ENCODE measurements around the gene ADARB1.

DNA sequence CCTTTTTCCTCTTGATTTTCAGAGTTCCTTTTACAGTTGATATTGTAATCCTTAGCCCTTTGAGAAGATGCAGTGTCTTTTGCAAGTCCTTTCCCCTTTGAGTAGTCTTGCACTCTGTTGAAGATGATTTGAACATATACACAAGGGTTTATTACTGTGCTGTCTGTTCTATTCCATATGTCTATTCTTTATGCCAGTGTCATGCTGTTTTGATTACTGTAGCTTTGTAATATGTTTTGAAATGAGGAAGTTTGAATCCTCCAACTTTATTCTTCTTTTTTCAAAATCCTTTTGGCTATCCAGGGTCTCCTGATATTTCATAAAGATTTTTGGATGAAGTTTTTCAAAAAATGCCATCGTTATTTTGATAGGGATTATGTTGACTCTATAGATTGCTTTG is 112.3 kb downstream of the ADARB1 start:
- TF ChIP-seq, protein P1, sequence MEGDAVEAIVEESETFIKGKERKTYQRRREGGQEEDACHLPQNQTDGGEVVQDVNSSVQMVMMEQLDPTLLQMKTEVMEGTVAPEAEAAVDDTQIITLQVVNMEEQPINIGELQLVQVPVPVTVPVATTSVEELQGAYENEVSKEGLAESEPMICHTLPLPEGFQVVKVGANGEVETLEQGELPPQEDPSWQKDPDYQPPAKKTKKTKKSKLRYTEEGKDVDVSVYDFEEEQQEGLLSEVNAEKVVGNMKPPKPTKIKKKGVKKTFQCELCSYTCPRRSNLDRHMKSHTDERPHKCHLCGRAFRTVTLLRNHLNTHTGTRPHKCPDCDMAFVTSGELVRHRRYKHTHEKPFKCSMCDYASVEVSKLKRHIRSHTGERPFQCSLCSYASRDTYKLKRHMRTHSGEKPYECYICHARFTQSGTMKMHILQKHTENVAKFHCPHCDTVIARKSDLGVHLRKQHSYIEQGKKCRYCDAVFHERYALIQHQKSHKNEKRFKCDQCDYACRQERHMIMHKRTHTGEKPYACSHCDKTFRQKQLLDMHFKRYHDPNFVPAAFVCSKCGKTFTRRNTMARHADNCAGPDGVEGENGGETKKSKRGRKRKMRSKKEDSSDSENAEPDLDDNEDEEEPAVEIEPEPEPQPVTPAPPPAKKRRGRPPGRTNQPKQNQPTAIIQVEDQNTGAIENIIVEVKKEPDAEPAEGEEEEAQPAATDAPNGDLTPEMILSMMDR (IDR thresholded peaks at IDR 0.05; ENCODE audit: borderline replicate concordance, extremely low read depth, low read length, poor library complexity, severe bottlenecking) = no peak
- TF ChIP-seq EZH2 (IDR thresholded peaks at IDR 0.05; ENCODE audit: borderline replicate concordance, low read depth, low read length, severe bottlenecking) = no peak
